Osteoblast (primary cell): Measurements from ENCODE around the gene CFI. TPM values are rescaled to one million over a fixed set of nuclear protein-coding genes. Genes with fewer than 3 reads are reported as not detected.

Experiments
- DNase-seq: peaks from one replicate; pipeline ENCODE4 v3.0.0; 2011; ENCODE audit warnings: low spot score, mixed read lengths; ENCODE audit not compliant: insufficient read length; ENCODE audit errors: missing footprints
- H2AFZ ChIP-seq: 2 replicates; pipeline ENCODE4 v1.6.0; 2011; ENCODE audit warnings: mild to moderate bottlenecking, low read length
- H3K27ac ChIP-seq: 2 replicates; pipeline ENCODE4 v1.5.1; 2011; ENCODE audit warnings: mild to moderate bottlenecking, low read depth, low read length, moderate library complexity
- H3K27me3 ChIP-seq: 2 replicates; pipeline ENCODE4 v1.6.0; 2012; ENCODE audit warnings: mild to moderate bottlenecking, control low read depth, inconsistent platforms, low read length, moderate library complexity; ENCODE audit not compliant: insufficient read depth
- H3K36me3 ChIP-seq: 2 replicates; pipeline ENCODE4 v1.5.1; 2011; ENCODE audit warnings: mild to moderate bottlenecking, low read length, control low read depth, moderate library complexity; ENCODE audit not compliant: insufficient read depth
- H3K4me1 ChIP-seq: 2 replicates; pipeline ENCODE4 v1.5.1; 2011; ENCODE audit warnings: mild to moderate bottlenecking, low read length, control low read depth, moderate library complexity; ENCODE audit not compliant: insufficient read depth
- H3K4me2 ChIP-seq: 2 replicates; pipeline ENCODE4 v1.6.0; 2011; ENCODE audit warnings: mild to moderate bottlenecking, low read length; ENCODE audit not compliant: insufficient read depth
- H3K4me3 ChIP-seq: fragments of 200-600 bp; sonication (generic); 3 replicates; pipeline ENCODE4 v1.5.1; 2012; ENCODE audit warnings: mild to moderate bottlenecking, low read length, inconsistent platforms; ENCODE audit not compliant: insufficient read depth
- H3K79me2 ChIP-seq: 2 replicates; pipeline ENCODE4 v1.6.0; 2012; ENCODE audit warnings: mild to moderate bottlenecking, low read length, control low read depth, inconsistent platforms; ENCODE audit not compliant: insufficient read depth
- H3K9me3 ChIP-seq: 2 replicates; pipeline ENCODE4 v1.5.1; 2011; ENCODE audit warnings: low read depth, low read length, control low read depth
- H4K20me1 ChIP-seq: 2 replicates; pipeline ENCODE4 v1.6.0; 2012; ENCODE audit warnings: mild to moderate bottlenecking, low read length, control low read depth; ENCODE audit not compliant: insufficient read depth
- CTCF ChIP-seq: IDR thresholded peaks from 2 replicates; pipeline ENCODE4 v1.5.1; 2011; ENCODE audit warnings: mild to moderate bottlenecking, low read depth, low read length, moderate library complexity; ENCODE audit errors: extremely low read depth
- total RNA-seq: library from RNA; depleted of rRNA; stranded (reverse); fragments of >200 nt; gene quantifications from 2 replicates; pipeline ENCODE4 v1.2.3, GENCODE V29; 2012

The CFI gene
- 27.9 and 53.9 TPM in 2 replicates for total RNA-seq

- no peaks in the 10 kb centered on the region for H4K20me1 ChIP-seq
- H3K4me1 ChIP-seq = peaks cover 4% of the 10 kb centered on the region
- DNase-seq = peak; percentile 63
- no peaks in the 10 kb centered on the region for H3K36me3 ChIP-seq
- H3K4me2 ChIP-seq = peak within 1 kb of the TSS; percentile 18
- H3K9me3 ChIP-seq = no peaks in the 10 kb centered on the region
- H3K4me3 ChIP-seq = no peak within 1 kb of the TSS
- TF ChIP-seq CTCF = no peak
- no peak within 1 kb of the TSS for H3K27ac ChIP-seq
- no peaks in the 10 kb centered on the region for H3K27me3 ChIP-seq
- peak within 1 kb of the TSS; percentile 42 for H2AFZ ChIP-seq
- no peaks in the 10 kb centered on the region for H3K79me2 ChIP-seq
Measured at GRCh38 chr4:109801895-109802319, at the start of gene CFI. TSS of gene CFI (minus strand) at chr4:109801999. CDS start at chr4:109801971, 28 bp downstream.

GRCh38 chr4:109850601-109851000 is 48.8 kb upstream of the CFI start:
- H3K36me3 ChIP-seq = no peaks in the 10 kb centered on the region
- H2AFZ ChIP-seq = no peak overlapping the region
- no peak overlapping the region for H3K27ac ChIP-seq
- no peaks in the 10 kb centered on the region for H3K79me2 ChIP-seq
- H3K4me2 ChIP-seq = no peak overlapping the region
- H3K9me3 ChIP-seq = no peaks in the 10 kb centered on the region
- H4K20me1 ChIP-seq = no peaks in the 10 kb centered on the region
- no peak overlapping the region for H3K4me3 ChIP-seq
- DNase-seq = no peak
- no peaks in the 10 kb centered on the region for H3K4me1 ChIP-seq
- peaks cover 3% of the 10 kb centered on the region for H3K27me3 ChIP-seq
- no peak for TF ChIP-seq CTCF

- no peaks in the 10 kb centered on the region for H3K36me3 ChIP-seq
- H3K79me2 ChIP-seq = no peaks in the 10 kb centered on the region
- H3K27me3 ChIP-seq = peaks cover 3% of the 10 kb centered on the region
- no peak overlapping the region for H3K4me3 ChIP-seq
- H4K20me1 ChIP-seq = no peaks in the 10 kb centered on the region
- TF ChIP-seq CTCF = no peak
- no peaks in the 10 kb centered on the region for H3K9me3 ChIP-seq
- H3K27ac ChIP-seq = no peak overlapping the region
- no peak overlapping the region for H2AFZ ChIP-seq
- H3K4me1 ChIP-seq = no peaks in the 10 kb centered on the region
- DNase-seq = no peak
- H3K4me2 ChIP-seq = no peak overlapping the region
Measured at GRCh38 chr4:109848501-109848900, 46.7 kb upstream of the CFI start.

- H3K4me1 ChIP-seq = no peaks in the 10 kb centered on the region
- H3K36me3 ChIP-seq = no peaks in the 10 kb centered on the region
- H4K20me1 ChIP-seq = no peaks in the 10 kb centered on the region
- H2AFZ ChIP-seq = no peak within 1 kb of the TSS
- H3K79me2 ChIP-seq = no peaks in the 10 kb centered on the region
- no peaks in the 10 kb centered on the region for H3K9me3 ChIP-seq
- no peak for DNase-seq
- H3K4me3 ChIP-seq = no peak within 1 kb of the TSS
- peaks cover 3% of the 10 kb centered on the region for H3K27me3 ChIP-seq
- no peak within 1 kb of the TSS for H3K4me2 ChIP-seq
- no peak within 1 kb of the TSS for H3K27ac ChIP-seq
- TF ChIP-seq CTCF = no peak
Measured at GRCh38 chr4:109847896-109848442, 46.2 kb upstream of the CFI start, which contains the start of gene LRIT3. TSS of gene LRIT3 (plus strand) at chr4:109848107. CDS start at chr4:109848202, 95 bp downstream.
